ENCODE results near the gene CCDC68.

The CCDC68 gene

GRCh38 chr18:54962919-54963645 lies 3.8 kb upstream of the CCDC68 start:
- in situ Hi-C loops (cut with HindIII; ENCODE audit: low sequenced_read_pairs): no loop called here

DNA sequence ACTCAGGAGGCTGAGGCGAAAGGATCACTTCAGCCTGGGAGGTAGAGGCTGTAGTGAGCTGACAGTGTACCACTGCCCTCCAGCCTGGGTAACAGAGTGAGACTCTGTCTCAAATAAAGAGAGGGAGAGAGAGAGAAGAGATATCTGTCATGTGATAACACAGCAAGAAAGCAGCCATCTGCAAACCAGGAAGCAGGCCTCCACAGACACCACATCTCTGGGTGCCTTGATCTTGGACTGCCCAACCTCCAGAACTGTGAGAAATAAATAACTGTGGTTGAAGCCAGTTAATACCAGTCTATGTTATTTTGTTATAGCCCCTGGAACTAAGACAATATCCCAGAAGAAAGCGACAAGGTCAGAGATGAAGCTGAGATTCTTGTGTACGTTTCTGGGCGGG lies 2.6 kb upstream of the CCDC68 start:
- in situ Hi-C loops (cut with HindIII; ENCODE audit: low sequenced_read_pairs): no loop called here

GRCh38 chr18:54961016-54961423 lies 1.8 kb upstream of the CCDC68 start:
- in situ Hi-C loops (cut with HindIII; ENCODE audit: low sequenced_read_pairs): no loop called here

GRCh38 chr18:54960197-54960596 lies 936 bp upstream of the CCDC68 start:
- in situ Hi-C loops (cut with HindIII; ENCODE audit: low sequenced_read_pairs): no loop called here

GRCh38 chr18:54957996-54958395 lies 1.3 kb downstream of the CCDC68 start:
- in situ Hi-C loops (cut with HindIII; ENCODE audit: low sequenced_read_pairs): no loop called here

- in situ Hi-C loops (cut with HindIII; ENCODE audit: low sequenced_read_pairs): no loop called here
Observed at GRCh38 chr18:54957296-54957832, 1.9 kb downstream of the CCDC68 start.

GRCh38 chr18:54956506-54956905 lies 2.8 kb downstream of the CCDC68 start:
- in situ Hi-C loops (cut with HindIII; ENCODE audit: low sequenced_read_pairs): no loop called here

DNA sequence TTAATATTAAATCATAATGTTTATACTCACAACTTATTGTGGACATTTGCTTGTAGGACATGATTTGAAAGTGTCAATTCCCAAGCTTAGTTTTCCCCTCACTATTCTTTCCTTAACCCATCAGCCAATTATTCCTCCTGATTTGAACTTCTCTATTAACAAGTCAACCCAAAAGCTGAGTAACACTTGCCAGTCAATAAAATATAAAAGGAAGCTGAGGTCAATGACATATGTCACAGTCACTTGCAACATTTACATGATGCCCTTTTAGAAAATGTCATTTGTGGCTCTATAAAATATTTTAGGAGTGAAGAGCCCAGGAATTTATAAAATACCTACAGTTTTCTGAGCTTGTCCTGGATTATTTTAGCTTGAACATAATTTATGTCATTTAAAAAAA lies 7.2 kb downstream of the CCDC68 start:
- in situ Hi-C loops (cut with HindIII; ENCODE audit: low sequenced_read_pairs): loop anchor here (5.0 kb wide), 1 partner anchor 90 kb away; no protein-coding TSS in a partner anchor

DNA sequence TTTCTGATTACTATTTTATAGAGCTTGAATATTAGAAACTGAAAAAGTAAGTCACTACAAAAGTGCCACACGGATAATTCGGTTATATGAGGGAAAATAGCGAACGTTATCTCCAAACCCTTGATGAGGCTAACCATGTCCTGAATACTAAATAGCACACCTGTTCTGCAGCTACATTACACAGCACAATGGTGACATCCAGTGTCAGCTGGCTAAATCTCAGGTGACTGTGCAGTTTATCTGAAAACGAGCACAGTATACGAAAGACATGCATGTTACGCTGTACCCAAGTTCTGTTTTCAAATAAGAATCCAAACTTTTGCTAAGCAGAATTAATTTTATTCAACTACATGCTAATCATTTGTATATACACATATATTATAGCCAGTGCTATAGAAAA lies 9.0 kb downstream of the CCDC68 start:
- in situ Hi-C loops (cut with HindIII; ENCODE audit: low sequenced_read_pairs): loop anchor here (5.0 kb wide), 1 partner anchor 88 kb away; no protein-coding TSS in a partner anchor

DNA sequence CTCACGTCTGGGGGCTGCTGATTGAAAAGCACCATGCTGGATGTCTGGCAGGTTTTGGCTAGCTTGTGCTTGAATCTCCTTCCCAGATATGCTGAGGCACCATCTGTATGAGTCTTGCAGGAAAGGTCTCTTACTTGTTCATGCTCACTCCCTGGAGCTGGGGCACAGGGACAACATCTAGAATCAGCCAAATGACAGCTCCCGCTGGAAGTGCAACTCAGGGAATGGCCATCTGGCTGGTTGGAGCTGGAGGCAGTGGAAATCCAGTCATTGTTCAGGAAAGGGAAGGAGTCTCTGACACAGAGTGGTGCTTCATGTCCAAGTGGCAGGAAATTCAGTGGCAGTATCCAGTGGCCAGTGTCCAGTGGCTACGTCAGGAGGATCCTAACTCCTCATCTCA lies 9.7 kb downstream of the CCDC68 start:
- in situ Hi-C loops (cut with HindIII; ENCODE audit: low sequenced_read_pairs): no loop called here

- in situ Hi-C loops (cut with HindIII; ENCODE audit: low sequenced_read_pairs): no loop called here
Observed at GRCh38 chr18:54948350-54948837, 10.9 kb downstream of the CCDC68 start.

GRCh38 chr18:54947091-54947490 lies 12.2 kb downstream of the CCDC68 start:
- in situ Hi-C loops (cut with HindIII; ENCODE audit: low sequenced_read_pairs): no loop called here

- in situ Hi-C loops (cut with HindIII; ENCODE audit: low sequenced_read_pairs): no loop called here
Observed at GRCh38 chr18:54946149-54946581, 13.1 kb downstream of the CCDC68 start.

GRCh38 chr18:54945576-54946125 lies 13.6 kb downstream of the CCDC68 start:
- in situ Hi-C loops (cut with HindIII; ENCODE audit: low sequenced_read_pairs): no loop called here

DNA sequence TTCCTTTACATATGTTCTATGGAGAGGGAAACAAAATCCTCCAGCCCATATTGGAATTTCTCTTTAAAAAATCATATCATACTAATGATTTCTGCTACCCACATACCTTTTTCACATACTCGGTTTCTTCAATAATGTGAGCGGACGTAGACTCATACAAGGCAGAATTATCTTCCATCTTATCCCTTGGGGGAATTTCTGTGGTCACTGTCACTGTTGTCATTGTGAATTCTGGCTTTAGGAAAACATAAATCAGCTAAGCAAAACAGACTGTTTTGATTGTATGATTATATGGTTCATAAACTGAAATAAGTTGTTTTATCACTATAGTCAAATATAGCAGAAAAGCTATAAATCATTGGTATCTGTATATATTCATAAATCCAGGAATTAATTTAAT lies 16.7 kb downstream of the CCDC68 start:
- in situ Hi-C loops (cut with HindIII; ENCODE audit: low sequenced_read_pairs): no loop called here

DNA sequence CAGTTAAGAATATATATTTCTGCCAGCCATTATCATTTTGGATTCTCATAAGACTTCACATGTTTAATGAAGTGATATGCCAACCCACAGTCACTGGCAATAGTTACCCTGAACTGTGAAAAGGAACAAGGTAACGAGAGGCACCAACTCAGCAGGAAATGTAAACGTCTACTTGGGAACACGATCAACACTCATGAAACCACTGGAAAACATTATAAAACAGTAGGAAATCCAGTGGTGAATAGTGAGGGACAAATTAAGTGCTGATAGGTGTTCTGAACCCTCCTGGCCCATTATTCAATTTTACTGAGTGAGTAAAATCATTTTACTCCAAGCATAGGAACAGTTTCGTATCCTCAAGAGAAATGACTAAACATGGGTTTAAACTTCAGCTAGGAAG lies 17.1 kb downstream of the CCDC68 start:
- in situ Hi-C loops (cut with HindIII; ENCODE audit: low sequenced_read_pairs): no loop called here

DNA sequence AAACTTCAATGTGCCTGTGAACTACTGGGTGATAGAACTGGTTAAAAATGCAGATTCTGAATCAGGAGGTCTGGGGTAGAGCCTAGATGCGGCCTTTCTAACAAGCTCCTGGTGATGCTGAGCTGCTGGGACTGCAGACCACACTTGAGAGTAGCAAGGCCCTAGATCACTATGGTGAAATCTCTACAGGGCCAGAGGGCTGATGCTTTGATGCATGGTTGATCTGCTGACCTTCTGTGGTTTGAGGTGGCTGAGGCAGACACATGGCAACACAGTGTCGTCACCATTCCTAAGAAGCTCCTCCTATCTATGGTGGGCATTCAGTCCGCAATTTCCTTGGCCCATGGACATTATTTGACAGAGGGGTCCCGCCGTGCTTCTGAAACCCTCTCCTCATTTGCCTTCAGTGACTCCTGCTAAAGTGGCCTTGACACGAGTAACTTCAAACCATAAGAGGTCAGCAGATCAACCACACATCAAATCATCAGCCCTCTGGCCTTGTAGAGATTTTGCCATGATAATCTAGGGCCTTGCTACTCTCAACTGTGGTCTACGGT lies 19.8 kb downstream of the CCDC68 start:
- in situ Hi-C loops (cut with HindIII; ENCODE audit: low sequenced_read_pairs): no loop called here

DNA sequence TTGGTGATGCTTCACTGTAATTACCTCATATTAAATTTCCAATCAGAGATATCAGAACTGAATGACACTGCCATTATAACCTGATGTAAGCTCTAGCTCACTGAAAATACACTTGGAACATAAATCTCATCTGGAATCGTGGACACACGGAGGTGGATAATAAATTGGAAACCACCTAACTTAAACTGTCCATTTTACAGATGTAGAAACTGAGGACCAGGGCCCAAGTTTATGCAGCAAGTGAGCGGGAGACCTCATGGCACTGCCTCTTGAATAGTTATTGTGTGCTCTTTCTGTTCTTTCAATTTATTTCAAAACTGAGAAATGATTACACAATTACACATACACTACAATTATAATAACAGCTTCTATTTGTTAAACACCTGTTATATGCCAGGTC lies 20.8 kb downstream of the CCDC68 start:
- in situ Hi-C loops (cut with HindIII; ENCODE audit: low sequenced_read_pairs): no loop called here

DNA sequence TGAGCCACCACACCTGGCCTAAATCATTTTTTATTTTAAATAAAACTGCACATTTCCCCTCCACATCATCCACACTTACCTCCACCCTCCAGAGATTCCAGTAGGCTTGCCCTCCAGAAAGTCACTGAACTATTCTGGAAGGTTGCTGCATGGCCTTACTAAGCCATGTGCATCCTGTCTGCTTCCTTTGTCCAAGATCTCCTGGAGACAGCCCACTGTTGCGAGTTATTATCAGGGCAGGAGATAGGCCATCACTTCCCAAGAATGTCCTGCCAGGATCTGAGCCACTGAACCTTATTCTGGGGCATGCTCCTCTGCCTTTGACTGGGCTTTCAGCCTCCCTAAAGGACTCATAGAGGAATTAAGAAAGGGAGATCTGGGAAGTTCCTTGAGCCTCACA lies 26.8 kb downstream of the CCDC68 start:
- in situ Hi-C loops (cut with HindIII; ENCODE audit: low sequenced_read_pairs): no loop called here

DNA sequence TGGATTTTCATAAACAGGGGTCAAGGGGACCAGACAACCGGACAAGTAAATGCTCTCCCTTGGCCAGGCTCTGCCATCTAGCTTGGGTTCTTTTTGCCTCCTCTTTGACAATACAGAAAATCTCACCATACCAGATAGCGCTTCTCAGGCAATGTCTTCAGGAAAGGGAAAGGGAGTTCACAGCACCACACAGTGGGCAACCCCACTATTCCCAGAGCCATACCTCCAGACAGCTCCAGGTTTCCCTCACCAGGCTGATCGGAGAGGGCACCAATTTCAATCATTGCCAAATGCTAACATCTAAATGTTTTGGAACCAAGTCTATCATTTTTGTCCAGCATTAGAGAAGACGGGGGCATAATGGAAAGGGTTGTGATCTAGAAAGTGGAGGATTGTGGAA lies 28.1 kb downstream of the CCDC68 start:
- in situ Hi-C loops (cut with HindIII; ENCODE audit: low sequenced_read_pairs): no loop called here

DNA sequence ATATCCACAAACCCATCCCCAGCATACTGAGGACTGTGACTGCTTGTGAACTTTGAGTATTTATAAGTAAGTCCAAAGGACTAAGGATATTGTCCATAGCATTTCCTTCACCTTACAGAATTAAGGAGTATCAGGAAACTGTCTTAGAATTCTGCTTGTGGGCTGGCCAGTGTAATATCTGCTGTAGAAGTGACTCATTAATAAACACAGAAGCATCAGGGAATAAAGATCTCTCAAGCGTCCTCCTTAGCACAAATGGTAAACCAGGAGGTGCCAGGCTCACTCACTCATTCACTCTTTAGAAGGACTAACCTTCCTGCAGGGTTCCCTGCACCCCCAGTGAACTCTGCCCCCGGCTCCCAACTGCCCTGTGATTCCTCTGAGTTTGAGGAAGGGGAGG lies 31.0 kb downstream of the CCDC68 start:
- in situ Hi-C loops (cut with HindIII; ENCODE audit: low sequenced_read_pairs): no loop called here

All from endothelial cell of hepatic sinusoid (primary cell).